Stimulated activated naive B cell treated with anti-CD40 and anti-IgM and Interleukin-4, amounts not matched to agents 10 μg/mL and 1 μg/mL and 100 μg/mL, for 72 hours (primary cell): ENCODE data around the gene FOXO6.
"Not testable (repeated sequence)": the region's sequence is repeated elsewhere in the genome, so short reads cannot be mapped to it uniquely, and the experiment has no call there.

Experiments
- ATAC-seq, 2 donors: fragments of 150-1000 bp; cut with Tn5 transposase; replicated peaks; 2 replicates each; pipeline ENCODE4 v1.10.0; 2021; ENCODE audit warnings: moderate library complexity in 1 of 2
- DNase-seq: peaks from one replicate; pipeline ENCODE4 v3.0.0; 2021
- H3K27ac Mint-ChIP-seq: one replicate; pipeline ENCODE4 v1.8.0; 2022; ENCODE audit warnings: mild to moderate bottlenecking, mixed read lengths
- H3K27me3 Mint-ChIP-seq, 2 donors: one replicate each; pipeline ENCODE4 v1.8.0; 2022; ENCODE audit warnings: mixed read lengths in 2 of 2
- H3K36me3 Mint-ChIP-seq, 2 donors: one replicate each; pipeline ENCODE4 v1.8.0; 2022; ENCODE audit warnings: mixed read lengths in 2 of 2, mild to moderate bottlenecking in 1 of 2
- H3K4me1 Mint-ChIP-seq, 2 donors: one replicate each; pipeline ENCODE4 v1.8.0; 2022; ENCODE audit warnings: mixed read lengths in 2 of 2, mild to moderate bottlenecking in 1 of 2
- H3K4me3 Mint-ChIP-seq, 2 donors: one replicate each; pipeline ENCODE4 v1.8.0; 2022; ENCODE audit warnings: mild to moderate bottlenecking in 2 of 2, mixed read lengths in 2 of 2, moderate library complexity in 1 of 2
- H3K9me3 Mint-ChIP-seq, 2 donors: one replicate each; pipeline ENCODE4 v1.8.0; 2022; ENCODE audit warnings: mixed read lengths in 2 of 2, mild to moderate bottlenecking in 1 of 2

Gene FOXO6

DNA sequence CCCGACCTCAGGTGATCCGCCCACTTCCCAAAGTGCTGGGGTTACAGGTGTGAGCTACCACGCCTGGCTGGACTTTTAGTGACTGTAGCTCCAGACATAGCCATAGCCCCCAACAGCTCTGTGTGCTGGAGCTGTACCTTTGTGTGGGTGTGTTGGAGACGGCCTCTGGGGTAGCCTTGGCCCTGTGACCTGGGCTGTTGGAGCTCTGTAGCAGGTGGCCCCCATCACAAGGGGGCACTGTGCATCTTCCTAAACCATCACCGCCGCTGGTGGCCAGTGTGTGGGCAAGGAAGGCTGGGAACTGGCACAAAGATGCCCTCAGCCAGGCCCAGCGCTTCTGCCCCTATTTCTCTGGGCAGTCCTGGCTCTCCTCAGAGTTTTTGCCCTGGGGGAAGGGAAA is 38.4 kb upstream of the FOXO6 start:
- no peaks in the 10 kb centered on the region for H3K36me3 Mint-ChIP-seq

DNA sequence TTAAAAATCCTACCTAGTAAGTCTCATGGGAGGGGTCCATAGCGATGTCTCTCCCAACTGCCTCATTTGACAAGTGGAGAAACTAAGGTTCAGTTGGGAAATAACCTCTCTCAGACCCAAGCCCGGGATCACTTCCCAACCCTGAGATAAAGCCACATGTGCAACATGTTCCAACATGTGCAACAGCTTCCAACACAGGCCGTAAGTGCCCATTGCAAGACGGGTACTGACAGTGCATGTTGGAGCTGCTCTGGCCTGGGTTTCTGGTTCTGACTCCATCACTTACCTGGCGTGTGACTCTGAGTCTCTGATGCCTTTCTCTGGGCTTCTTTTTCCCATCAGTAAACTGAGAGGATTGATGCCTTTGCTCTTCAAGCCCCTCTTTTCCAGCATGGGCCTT is 38.0 kb upstream of the FOXO6 start:
- H3K27ac Mint-ChIP-seq: no peak overlapping the region
- ATAC-seq (no peak), DNase-seq (no peak)
- H3K36me3 Mint-ChIP-seq: no peaks in the 10 kb centered on the region
- H3K4me1 Mint-ChIP-seq: no peaks in the 10 kb centered on the region
- H3K4me3 Mint-ChIP-seq: no peak overlapping the region
- H3K9me3 Mint-ChIP-seq: no peaks in the 10 kb centered on the region
- H3K27me3 Mint-ChIP-seq: peaks cover 6 to 8% of the 10 kb centered on the region in 2 donors

More for the DNA sequence above, 38.4 kb upstream of the FOXO6 start:
- Mint-ChIP-seq H3K4me3 (no peak overlapping the region), H3K27ac (no peak overlapping the region), H3K9me3 (no peaks in the 10 kb centered on the region), H3K27me3 (peaks cover 6 to 8% of the 10 kb centered on the region in 2 donors), H3K4me1 (no peaks in the 10 kb centered on the region)
- DNase-seq (no peak), ATAC-seq (peak; percentile 79 to 85)

DNA sequence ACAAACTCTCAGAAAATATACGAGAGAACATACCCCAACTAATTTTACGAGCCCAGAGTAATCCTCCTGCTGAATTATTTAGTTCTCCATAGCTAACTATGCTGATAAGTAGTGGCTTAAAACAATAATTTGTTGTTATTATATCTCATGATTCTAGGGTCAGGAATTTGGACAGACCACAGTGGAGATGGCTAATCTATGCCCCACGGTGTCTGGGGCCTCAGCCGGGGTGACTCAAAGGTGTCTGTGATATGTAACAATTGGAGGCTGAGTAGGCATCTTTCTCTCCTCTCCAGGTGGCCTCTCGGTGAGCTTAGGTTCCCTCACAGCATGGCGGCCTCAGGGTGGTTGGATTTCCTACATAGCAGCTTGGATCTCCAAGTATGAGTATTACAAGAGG is 35.4 kb upstream of the FOXO6 start:
- Mint-ChIP-seq H3K36me3 (no peaks in the 10 kb centered on the region), H3K9me3 (no peaks in the 10 kb centered on the region), H3K4me1 (no peaks in the 10 kb centered on the region), H3K4me3 (no peak overlapping the region), H3K27ac (no peak overlapping the region), H3K27me3 (no peaks in the 10 kb centered on the region)
- no peak for DNase-seq
- no peak for ATAC-seq

DNA sequence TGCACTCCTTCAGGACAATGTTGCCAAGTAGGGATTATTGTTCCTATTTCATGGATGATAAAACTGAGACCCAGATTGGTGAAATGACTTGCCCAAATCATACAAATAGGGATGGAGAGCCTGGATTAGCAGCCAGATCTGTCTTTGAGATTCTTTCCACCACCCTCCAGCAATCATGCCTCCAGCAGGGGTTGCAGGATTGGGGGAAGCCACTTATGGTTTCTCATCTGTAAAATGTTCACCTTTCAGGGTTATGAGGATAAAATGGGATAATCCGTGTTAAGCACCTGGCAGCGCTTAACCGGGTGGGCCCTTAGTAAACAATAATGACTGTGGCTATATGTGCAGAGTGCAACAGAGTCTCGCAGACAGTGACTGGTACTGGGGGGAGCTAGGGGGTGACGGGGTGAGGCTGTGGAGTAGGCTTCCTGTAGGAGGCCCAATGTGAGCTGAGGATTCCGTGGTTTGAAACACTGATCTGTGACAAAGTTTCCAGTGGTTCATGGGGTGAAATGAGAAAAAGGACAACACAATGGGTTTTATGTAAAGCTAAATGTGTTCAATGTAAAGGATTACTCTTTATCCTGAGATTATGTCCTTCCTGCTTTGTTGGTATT is 33.7 kb upstream of the FOXO6 start:
- H3K4me3 Mint-ChIP-seq: no peak overlapping the region
- no peak overlapping the region for H3K27ac Mint-ChIP-seq
- DNase-seq: no peak
- no peaks in the 10 kb centered on the region for H3K36me3 Mint-ChIP-seq
- no peak for ATAC-seq
- H3K9me3 Mint-ChIP-seq: no peaks in the 10 kb centered on the region
- H3K4me1 Mint-ChIP-seq: no peaks in the 10 kb centered on the region
- no peaks in the 10 kb centered on the region for H3K27me3 Mint-ChIP-seq

DNA sequence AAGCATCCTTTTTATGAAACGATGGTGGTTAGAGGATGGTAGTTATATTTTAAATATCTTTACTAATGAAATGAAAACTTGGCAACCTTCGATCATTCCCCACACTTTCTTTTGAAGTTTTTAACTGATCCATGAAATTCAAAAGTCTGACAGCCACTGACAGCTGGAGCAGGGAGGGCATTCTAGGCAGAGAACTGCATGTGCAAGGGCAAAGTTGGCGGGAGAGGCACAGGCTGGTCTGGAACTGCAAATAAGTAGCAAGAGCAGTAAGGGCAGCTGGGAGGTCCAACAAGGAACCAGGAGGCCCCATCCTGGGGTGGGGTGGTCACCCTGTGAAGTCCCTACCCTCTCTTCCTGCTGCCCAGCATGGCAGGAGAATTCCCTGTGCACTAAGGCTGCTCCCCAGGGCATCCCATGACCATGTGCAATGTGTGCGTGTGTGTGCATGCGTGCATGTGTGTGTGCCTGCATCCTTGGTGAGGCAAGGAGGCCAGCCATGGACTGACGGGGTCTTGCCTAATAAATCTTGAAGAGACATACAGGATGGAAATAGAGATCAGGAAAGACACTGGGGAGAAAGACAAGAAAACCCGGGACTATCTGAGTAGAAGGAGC is 33.1 kb upstream of the FOXO6 start:
- no peaks in the 10 kb centered on the region for H3K4me1 Mint-ChIP-seq

DNA sequence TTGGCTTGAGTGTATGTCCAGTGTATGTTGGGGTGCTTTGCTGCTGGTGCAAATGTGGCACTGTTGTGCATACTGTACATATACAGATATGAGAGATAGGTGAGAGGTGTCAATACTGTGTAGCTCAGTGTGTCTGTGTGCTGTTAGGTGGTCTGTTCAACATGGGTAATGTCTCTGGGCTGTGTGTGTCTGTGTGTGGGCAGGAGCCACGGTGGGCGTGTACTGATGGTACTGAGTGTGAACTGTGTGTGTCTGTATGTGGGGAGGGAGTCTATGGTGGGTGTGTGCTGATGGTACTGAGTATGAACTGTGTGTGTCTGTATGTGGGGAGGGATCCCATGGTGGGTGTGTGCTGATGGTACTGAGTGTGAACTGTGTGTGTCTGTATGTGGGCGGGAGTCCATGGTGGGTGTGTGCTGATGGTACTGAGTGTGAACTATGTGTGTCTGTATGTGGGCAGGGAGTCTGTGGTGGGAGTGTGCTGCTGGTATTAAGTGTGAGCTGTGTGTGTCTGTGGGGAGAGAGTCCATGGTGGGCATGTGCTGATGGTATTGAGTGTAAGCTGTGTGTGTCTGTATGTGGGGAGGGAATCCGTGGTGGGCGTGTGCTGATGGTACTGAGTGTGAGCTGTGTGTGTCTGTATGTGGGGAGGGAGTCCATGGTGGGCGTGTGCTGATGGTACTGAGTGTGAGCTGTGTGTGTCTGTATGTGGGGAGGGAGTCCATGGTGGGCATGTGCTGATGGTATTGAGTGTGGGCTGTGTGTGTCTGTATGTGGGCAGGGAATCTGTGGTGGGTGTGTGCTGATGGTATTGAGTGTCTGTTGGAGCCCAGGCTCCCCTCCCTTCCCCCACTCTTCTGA is 32.2 kb upstream of the FOXO6 start:
- H3K4me1 Mint-ChIP-seq: no peaks in the 10 kb centered on the region
- peaks cover 0 to 3% of the 10 kb centered on the region in 2 donors for H3K9me3 Mint-ChIP-seq
- ATAC-seq: no peak
- no peak for DNase-seq
- no peak overlapping the region for H3K27ac Mint-ChIP-seq
- peaks cover 5 to 7% of the 10 kb centered on the region in 2 donors for H3K27me3 Mint-ChIP-seq
- H3K4me3 Mint-ChIP-seq: no peak overlapping the region
- H3K36me3 Mint-ChIP-seq: no peaks in the 10 kb centered on the region

More for the DNA sequence above, 33.1 kb upstream of the FOXO6 start:
- Mint-ChIP-seq H3K27me3 (peaks cover 3% of the 10 kb centered on the region in 2 donors), H3K4me3 (no peak overlapping the region), H3K36me3 (no peaks in the 10 kb centered on the region), H3K27ac (no peak overlapping the region), H3K9me3 (peaks cover 0 to 2% of the 10 kb centered on the region in 2 donors)
- DNase-seq: no peak
- no peak for ATAC-seq

DNA sequence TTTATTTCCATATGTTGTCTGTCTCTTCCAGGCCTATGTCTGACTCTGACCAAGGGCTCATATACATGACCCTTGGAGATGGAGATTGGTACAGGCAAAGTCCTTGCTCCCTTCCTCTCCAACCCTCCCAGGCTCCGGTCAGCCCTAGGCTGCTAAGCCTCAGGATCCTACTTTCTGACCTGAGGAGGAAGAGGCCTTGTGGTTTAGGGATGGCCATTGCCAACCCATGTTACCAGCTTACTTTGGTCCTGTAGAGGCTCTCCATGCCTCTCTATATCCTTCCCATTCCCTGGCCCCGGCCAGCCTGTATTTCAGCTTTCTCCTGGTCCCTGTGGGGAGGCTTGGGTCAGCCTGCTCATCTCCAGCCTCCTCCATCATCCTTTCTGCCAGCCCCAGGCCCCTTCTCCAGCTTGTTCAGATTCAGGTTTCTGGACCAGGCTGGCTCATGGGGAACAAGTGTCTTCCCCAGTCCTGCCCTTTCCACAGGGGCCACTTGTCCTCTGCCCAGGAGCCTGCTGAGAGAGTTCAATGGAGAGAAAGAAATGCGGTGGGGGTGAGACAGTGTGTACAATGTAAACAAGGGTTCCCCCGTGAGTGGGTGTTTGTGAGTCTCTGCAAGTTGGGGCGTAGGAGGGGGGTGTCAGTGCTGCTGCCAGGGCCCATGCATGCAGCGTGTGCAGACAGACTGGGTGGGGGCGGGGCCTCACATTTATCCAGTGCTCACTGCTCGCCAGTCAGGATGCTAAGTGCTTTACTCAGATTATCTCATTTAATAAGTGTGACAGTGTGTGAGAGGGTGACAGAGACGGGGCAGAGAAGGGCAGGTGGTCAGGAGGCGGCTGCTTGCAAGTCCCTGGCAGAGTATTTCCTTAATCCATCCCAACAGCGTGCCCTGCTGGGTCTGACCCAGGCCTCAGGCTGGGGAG is 31.3 kb upstream of the FOXO6 start:
- ATAC-seq (no peak), DNase-seq (no peak)
- H3K4me1 Mint-ChIP-seq: no peaks in the 10 kb centered on the region

DNA sequence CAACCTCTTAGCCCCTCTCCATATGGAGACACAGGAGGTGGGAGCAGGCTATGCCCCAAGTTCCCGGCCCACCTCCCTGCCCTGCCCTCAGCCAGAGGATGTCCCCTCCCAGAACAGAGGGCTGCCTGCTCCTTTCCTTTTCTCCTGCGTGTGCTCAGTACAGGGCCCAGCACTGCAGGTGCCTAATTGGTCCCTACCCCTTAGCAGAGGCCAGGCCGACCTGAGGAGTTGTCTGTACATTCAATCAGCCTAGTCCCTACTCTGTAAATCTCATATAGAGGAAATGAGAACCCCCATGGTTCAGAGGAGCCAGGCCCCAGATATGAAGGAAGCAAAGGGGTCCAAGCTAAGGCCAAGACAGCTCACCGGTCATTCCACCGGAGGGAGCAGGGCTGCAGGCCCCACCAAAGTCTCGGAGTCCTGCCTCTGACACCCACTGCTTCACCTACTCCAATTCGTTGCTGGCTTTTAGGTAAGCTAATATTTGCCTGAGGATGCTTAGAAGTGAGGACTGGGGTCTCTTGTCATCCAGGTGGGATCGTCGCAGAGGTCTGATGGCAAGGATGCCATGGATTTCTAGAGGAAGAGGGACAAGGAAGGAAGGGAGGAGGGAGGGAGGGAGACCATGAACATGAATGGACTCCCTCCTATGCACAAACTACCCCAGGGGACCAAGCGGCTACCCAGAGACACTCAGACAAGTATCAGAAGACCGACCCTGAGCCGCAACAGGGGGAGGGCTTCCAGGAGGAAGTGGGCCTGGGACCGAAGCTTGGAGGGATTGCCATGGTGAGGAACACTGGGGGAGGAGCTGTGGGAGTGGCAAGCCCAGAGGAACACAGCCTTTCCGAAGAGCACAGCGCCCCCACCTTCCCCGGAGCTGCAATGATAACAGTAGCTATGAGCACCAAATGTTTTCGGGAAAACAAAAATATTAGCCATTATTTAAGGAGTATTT is 30.4 kb upstream of the FOXO6 start:
- H3K27ac Mint-ChIP-seq: no peak overlapping the region
- no peaks in the 10 kb centered on the region for H3K4me1 Mint-ChIP-seq
- peaks cover 4 to 5% of the 10 kb centered on the region in 2 donors for H3K9me3 Mint-ChIP-seq
- no peaks in the 10 kb centered on the region for H3K36me3 Mint-ChIP-seq
- no peak for ATAC-seq
- peaks cover 5 to 14% of the 10 kb centered on the region in 2 donors for H3K27me3 Mint-ChIP-seq
- no peak overlapping the region for H3K4me3 Mint-ChIP-seq
- no peak for DNase-seq

More for the DNA sequence above, 31.3 kb upstream of the FOXO6 start:
- peaks cover 0 to 5% of the 10 kb centered on the region in 2 donors for H3K9me3 Mint-ChIP-seq
- H3K36me3 Mint-ChIP-seq: no peaks in the 10 kb centered on the region
- no peak overlapping the region for H3K27ac Mint-ChIP-seq
- no peak overlapping the region for H3K4me3 Mint-ChIP-seq
- peaks cover 5 to 7% of the 10 kb centered on the region in 2 donors for H3K27me3 Mint-ChIP-seq

DNA sequence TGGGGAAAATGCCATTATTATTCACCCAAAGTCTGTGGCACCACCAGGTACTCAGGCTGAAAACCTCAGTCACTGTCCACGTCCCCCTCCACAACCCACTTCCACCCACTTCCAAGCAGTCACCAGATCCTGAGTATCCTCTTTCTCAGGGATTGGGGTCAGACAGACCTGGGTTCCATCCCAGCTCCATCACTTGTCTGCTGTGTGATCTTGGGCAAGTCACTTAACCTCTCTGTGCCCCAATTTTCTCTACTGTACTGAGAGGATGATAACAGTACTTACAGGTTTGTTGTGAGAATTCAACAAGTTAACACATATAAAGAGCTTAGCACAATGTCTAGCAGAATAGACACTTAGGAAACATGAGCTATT is 29.7 kb upstream of the FOXO6 start:
- ATAC-seq: no peak
- no peak overlapping the region for H3K4me3 Mint-ChIP-seq
- no peaks in the 10 kb centered on the region for H3K36me3 Mint-ChIP-seq

DNA sequence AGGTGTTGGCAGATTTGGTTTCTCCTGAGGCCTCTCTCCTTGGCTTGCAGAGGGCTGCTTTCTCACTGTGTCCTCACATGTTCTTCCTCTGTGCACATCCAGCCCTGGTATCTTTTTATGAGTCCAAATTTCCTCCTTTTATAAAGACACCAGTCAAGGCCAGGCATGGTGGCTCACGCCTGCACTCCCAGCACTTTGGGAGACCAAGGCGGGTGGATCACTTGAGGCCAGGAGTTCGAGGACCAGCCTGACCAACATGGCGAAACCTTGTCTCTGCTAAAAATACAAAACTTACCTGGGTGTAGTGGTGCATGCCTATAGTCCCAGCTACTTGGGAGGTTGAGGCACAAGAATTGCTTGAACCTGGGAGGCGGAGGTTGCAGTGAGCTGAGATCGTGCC is 29.1 kb upstream of the FOXO6 start:
- not testable (repeated sequence) for H3K27ac Mint-ChIP-seq, H3K4me3 Mint-ChIP-seq, H3K9me3 Mint-ChIP-seq, ATAC-seq, DNase-seq, H3K4me1 Mint-ChIP-seq, H3K36me3 Mint-ChIP-seq
- H3K27me3 Mint-ChIP-seq: peaks cover 11 to 18% of the 10 kb centered on the region in 2 donors

More for the DNA sequence above, 29.7 kb upstream of the FOXO6 start:
- peaks cover 10 to 18% of the 10 kb centered on the region in 2 donors for H3K27me3 Mint-ChIP-seq
- no peak overlapping the region for H3K27ac Mint-ChIP-seq
- H3K9me3 Mint-ChIP-seq: peaks cover 4 to 5% of the 10 kb centered on the region in 2 donors
- no peak for DNase-seq
- no peaks in the 10 kb centered on the region for H3K4me1 Mint-ChIP-seq

DNA sequence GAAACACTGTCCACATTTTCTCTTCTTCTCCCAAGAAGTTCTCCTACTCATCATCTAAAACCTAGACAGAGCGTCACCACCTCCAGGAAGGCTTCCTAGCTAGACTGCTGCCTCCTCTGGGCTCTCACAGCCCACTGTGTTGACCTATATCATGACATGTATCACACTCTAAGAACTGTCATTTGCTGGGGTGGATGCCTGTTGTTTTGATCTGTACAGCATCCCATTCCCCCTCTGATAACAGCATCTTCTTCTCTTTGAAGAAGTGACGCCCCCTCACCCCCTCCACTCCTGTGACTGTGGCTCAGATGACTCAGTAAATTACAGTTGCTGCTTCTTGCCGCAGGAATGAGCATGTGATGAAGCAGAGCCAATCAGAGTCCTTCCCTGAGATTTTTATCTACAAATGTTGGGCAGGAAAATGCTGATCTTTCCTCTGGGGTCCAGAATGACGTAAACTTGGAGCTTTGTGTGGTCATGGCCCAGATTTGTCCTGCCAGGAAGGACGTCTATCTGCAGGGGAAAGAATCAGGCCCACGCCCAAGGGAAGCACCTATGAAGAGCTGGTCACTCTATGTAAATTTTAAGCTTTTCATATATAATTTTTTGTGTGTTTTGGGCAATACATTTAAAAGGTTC is 28.0 kb upstream of the FOXO6 start:
- ATAC-seq (no peak), DNase-seq (no peak)
- no peak overlapping the region for H3K4me3 Mint-ChIP-seq
- H3K27me3 Mint-ChIP-seq: peaks cover 15 to 18% of the 10 kb centered on the region in 2 donors
- no peaks in the 10 kb centered on the region for H3K4me1 Mint-ChIP-seq
- peaks cover 6 to 7% of the 10 kb centered on the region in 2 donors for H3K9me3 Mint-ChIP-seq
- H3K27ac Mint-ChIP-seq: no peak overlapping the region
- H3K36me3 Mint-ChIP-seq: no peaks in the 10 kb centered on the region

DNA sequence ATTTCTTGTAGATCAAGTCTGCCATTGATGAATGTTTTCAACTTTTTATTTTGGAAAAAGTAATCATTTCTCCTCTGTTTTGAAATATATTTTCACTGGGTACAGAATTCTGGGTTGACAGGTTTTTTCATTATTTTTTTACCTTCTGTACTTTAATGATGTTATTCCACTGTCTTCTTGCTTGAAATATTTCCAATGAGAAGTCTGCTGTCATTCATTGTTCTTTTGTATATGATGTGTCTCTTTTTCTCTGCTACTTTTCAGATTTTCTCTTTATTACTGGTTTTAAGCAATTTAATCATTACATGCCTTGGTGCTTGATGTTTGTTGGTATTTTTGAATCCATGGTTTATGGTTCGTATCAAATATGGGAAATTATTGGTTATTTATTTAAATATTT is 22.4 kb upstream of the FOXO6 start:
- DNase-seq (no peak), ATAC-seq (no peak)
- peaks cover 32 to 35% of the 10 kb centered on the region in 2 donors for H3K27me3 Mint-ChIP-seq
- H3K36me3 Mint-ChIP-seq: peaks cover 0 to 7% of the 10 kb centered on the region in 2 donors
- H3K27ac Mint-ChIP-seq: no peak overlapping the region
- no peaks in the 10 kb centered on the region for H3K4me1 Mint-ChIP-seq
- peaks cover 13 to 16% of the 10 kb centered on the region in 2 donors for H3K9me3 Mint-ChIP-seq
- no peak overlapping the region for H3K4me3 Mint-ChIP-seq
